ENCODE results near the gene LIFR.

LIFR gene

DNA sequence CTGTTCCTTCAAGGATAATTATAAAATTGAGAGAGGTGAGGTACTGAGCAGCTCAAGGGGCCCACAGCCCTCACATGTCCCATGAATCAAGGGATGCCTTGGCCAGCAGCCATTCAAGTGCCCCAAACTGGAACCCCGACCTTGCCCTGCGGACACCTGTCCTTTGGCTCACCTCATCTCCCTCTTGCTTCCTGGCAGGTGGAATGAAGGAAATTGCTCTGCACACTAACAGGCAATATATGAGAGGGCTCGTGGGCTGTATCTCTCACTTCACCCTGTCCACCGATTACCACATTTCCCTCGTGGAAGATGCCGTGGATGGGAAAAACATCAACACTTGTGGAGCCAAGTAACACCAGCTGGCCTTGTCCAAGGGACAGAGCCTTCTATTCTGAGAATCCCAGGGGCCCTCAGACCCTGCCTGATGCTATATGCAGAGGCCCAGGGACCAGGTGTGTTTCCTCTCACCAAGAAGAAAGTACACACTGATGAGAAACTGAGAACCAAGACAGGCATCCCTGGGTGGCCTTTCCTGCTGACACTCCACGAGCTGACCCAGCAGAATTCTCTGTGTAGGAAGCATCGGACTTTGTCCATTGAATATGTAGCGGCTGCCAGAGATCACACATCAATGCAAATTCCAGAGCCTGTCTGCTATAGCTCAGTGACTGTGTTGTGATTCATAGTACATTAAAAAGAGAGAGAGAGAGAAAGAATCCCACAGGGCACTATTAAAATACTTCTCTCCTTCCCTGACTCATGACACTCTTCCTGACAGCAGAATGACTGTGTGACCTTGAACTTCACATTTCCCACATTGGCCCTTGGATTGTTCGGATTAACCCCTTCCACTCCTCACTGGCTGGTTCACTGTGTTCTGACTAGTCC is 92.6 kb downstream of the LIFR start:
- DNase-seq = no peak

DNA sequence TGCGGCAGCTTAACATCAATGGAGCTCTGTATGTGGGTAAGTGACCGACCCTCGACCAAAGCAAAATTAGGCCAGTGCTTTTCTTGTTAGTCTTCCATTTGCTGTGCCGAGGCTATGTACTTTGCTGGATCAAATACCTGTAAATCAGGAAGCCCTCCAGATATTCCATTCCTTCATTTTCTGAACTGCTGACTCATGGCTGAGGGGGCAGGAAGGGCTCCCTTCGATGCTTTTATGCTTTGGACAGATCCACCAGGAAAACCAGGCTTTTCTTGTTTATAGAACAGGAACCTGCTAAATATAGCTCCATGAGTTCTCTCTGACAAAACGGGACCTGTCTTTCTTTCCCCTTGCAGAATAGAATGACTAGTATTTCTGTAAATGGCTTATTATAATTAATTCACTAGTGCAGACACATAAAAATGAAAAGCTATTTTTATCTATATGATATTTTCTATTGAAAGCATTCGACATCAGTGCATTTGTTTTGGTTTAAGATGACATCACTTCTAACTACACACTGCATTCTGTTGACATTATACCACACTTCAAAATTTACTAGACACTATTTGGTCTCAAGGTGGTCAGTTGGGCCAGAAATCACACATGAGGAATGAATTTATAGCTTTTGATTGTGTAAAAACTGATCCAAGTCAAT is 93.3 kb downstream of the LIFR start:
- no peak for DNase-seq

DNA sequence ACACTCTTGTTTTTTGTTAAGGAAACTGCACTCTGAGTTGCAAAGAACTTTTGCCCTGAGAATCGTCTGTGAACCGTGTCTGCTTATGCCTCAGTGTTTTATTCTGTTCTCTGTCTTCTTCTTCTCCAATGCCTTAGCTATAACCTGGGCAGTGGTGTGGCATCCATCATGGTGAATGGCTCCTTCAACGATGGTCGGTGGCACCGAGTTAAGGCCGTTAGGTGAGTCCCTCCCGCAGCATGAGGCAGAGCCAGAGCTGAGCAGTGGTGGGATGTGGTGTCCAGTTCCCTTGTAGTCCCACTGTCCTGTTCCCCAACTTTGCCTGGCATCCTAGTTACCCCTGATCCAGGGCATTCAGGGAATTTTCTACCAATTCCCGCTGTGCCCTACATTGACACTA is 98.3 kb downstream of the LIFR start:
- no peak for DNase-seq

DNA sequence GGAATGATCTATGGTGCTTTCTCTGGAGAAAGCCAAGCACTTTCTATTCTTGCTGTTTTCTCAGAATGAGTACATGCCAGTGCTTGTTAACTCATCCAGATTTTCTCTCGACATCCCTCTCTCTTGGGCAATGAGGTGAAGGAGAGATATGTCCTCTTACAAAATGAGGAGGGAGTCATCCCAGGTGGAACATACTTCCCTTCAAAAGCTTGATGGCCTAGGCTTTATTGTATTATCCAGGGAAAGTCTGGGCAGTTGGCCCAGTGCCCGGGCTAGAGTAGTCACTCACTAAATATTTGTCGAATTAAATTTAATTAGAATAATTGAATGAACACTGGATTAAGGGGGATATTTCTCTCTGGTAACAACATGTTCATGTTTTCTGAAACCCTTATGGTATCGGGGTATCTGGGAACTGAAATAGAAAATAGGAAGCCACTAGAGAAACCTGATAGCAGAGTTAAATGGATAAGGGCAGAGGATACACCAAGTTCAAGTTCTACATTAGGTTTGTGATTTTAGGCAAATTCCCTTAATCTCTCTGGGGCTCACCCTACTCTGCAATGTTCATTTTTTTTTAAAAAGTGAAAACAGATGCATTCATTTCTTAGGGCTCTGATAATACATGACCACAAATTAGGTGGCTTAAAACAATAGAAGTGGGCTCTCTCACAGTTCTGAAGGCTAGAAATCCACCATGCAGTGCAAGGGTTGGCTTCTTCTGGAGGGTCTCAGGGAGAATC is 99.6 kb downstream of the LIFR start:
- no peak for DNase-seq

DNA sequence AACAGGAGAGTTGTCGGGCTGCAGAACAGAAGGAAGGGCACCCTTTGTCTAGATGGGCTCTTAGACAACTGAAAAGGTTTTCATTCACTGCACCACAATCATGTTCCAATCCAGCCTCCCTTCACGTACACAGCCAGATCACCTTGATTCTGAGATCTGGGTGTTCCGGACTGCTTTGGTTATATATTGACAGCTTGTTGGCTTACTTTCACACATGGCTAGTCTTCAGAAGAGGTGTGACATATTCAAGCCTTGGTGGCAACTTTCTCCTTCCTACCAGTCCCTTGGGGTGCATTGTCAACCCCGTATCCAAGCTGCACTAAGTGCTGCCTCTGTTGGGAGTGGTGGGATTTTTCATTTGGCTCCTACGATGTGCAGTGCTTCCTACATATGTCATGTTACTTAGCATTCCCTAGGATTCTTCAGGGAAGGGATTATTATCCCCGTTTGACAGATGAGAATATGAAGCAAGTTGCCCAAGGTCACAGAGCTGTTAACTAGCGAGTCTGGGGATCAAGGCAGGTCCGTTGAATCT is 100.6 kb downstream of the LIFR start:
- no peak for DNase-seq

DNA sequence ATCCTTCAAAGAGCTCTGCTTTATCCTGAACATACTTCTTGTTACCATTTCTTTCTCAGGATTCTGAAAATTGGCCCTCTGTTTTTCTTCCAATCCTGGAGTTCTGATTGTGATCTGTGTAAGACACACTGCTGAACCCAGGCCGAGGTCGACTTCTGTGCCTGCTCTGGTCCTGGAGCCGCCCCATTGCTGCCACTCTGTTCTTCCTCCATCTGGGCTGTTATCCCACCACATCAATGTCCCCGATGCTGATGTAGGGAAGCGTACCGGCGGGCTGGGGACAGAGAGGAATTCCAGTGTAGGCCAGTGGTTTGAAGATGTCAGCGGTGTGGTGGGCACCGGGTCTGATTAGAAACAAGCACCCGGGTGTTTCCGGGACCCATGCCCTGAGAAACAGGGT is 102.5 kb downstream of the LIFR start:
- DNase-seq = no peak

DNA sequence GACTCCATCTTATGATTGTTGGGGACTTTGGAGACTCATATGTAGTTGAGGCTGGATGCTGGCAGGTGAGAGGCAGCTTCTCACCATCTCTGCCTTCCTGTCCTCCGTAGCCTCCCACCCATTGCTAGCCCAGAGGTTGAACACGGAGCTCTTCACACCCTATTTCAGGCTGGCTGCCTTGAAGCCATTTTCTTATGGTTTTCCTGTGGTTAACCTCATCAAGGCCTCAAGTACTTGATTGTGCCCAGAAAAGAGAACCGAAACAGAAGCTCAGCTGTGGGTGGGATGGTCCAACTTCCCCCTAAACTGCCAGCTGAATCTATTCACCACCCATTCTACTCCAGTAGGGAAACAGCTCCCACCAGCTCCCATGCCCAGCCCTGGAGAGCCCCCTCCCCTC is 102.9 kb downstream of the LIFR start:
- no peak for DNase-seq

DNA sequence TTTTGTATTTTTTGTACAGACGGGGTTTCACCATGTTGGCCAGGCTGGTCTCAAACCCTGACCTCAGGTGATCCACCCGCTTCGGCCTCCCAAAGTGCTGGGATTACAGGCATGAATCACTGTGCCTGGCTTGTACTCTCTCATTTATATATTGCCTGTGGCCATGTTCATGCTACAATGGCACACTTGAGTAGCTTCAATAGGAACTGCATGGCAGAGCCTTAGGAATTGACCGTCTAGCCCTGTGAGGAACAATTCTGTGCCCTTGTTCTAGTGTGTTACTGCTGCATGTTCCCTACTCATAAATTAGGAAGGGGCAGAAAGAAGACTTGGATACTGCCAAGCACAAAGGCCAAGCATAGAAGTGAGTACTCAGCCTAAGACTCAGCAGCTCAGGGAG is 104.2 kb downstream of the LIFR start:
- no peak for DNase-seq

DNA sequence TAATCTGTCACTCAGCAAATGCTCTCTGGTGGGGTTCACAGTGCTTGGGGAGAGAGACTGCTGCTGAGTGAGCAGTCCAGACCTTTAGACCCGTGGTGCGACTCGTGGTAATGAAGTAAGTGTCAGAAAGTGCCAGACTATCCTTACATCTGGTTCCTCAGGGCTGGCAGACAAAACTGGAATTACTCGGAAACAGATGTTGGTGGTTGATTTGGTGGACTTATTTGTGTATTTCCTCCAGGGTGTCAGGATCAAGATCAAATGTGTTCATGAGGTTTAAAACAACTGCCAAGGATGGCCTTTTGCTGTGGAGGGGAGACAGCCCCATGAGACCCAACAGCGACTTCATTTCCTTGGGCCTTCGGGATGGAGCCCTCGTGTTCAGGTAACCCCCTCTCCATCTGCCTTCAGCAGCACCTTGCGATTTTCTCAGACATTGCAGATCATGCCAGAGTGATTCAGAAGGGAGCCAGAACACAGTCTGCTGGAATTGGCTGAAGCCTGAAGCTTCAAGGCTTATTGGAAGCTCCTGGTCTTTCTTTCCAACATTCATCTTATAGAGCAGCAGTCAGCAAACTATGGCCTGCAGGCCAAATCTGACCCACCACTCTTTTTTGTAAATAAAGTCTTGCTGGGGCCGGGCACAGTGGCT is 105.2 kb downstream of the LIFR start:
- no peak for DNase-seq

DNA sequence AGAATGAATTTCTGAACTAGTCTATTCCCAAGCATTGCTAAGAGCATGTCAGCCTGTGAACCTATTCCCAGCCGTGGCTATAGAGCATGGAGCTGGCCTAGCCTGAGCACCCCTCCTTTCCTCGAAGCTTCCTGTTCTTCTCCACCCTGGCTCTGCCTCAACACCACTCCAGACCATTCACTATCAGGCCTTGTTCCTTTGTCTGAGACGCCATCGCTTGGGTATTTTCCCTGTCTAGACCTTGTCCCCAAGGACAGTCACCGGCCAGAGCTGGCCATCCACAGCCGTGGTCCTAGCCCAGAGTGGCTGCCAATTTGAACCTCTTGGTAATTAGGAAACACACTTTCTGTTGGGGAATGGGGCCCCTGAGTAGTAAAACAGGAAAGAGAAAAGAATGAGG is 105.8 kb downstream of the LIFR start:
- no peak for DNase-seq

DNA sequence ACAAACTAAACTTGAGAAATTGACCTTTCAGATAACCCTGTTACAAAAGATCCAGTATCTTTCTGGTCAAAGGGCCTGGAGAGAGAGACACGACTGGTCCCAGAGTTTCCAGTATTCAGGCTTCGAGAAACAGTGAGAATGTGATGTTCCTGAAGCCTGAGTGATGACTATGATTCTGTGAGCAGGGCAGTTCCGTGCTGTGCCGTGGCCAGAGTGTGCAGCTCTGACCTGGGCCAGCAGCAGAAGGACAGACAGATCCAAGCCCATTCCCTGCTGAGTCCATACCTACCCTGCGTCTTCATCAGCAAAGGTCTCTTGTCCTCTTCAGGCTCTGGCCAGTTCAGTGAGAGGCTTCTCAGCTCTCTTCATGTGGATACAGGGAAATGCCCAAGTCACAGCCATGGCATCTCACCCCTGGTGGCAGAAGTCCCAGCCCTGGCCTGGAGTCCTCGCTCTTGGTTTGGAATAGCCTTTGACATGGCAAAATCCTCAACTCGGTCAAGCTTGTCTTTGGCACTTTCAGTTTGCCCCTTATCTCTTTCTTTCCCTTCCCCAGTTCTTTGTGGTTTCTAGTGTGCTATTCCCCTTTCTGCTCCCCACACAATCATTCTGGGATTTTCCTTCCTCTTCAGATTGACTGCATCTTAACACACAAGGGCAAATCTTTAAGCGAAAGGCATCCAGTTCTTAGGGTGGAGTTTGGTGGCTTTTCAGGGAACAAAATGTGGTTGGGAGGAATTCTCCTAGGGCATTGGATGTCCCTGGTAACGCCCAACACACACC is 107.7 kb downstream of the LIFR start:
- no peak for DNase-seq

DNA sequence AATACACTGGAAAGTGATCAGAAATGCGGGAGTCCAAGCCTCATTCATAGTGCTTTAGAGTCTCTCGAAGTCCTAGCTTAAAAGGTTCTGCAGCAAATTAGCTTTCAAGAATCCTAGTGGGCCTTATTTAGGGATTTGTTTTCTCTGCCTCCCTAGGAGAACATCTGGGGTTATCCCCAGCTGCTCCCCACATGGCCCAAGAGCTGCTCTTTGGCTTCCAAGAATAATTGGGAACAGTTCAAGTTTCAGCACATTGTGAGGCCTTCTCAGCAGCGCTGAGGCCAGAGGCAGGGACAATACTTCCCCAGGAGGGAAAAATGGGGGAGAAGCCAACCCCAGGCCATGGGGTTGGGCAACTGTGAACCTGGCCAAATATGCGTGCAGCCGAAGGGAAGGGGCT is 108.7 kb downstream of the LIFR start:
- DNase-seq = no peak

DNA sequence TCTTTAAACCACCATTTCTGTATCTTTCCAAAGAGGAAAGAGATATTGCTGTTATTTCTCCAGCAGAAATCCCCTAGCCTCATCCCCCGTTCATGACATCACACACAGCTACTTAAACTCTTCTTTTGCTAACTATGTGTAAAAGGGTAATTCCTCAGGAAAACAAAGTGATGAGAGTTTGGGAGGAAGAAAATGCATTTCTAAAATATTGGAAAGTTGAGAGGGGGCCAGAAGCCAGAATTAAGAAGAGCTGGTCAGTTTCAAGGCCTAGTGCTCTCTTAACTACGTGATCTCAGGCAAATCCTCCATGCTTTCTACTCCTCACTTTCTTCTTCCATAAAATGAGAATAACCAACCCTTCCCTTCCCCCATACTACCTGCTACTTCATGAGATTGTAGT is 109.4 kb downstream of the LIFR start:
- no peak for DNase-seq

DNA sequence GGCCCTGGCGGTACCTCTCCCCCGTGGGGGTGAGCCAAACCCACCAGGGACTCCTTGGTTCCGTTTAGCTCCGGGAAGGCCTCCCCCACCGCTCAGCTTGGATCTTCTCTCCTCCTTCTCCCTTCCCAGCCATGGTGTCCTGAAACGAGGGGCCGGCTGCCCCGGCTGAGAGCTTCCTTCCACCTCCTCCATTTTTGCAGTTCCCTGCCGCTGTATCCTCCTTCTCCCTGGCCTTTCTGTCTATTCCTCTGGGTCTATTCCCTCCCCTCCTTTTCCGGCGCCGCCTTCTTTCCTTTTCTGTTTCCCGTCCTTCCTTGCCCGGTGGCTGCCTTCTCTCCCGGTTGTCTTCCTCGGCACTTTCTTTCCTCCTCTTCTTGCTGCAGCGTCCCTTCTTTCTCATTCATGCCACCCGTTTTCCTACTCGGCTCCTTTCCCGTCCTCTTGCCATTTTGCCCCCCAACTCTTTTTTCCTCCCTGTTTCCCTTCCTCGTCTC is 110.4 kb downstream of the LIFR start:
- no peak for DNase-seq

DNA sequence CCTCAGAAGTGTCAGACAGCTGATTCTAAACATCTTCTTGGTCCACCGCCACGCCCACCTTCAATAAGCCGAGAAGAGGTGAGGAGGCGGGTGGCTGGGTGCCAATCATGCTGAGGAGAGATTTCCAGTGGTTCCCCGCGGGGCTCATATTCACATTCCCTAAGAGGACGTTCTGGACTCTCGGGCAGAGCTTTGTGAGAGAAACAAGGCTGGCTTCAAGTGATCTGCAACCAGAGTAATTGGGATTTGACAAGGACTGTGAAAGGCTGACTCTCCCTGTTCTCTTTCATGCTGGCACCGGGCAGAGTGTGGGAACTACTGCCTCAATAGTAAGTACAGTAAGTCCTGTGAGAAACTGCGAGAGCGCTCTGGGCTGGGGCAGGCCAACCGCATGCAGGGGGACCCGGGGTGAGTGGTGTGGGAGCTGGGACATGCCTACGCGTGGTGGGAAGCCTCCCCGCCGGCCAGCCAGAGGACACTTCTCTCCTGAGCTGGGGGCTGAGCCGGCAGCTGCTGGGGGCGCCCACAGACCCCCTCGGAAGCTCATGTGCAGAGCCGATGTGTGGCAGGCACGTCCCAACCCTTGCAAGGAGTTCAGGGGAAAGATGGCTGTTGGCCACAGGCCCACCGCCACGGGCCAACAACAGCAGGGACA is 110.9 kb downstream of the LIFR start:
- DNase-seq = no peak

DNA sequence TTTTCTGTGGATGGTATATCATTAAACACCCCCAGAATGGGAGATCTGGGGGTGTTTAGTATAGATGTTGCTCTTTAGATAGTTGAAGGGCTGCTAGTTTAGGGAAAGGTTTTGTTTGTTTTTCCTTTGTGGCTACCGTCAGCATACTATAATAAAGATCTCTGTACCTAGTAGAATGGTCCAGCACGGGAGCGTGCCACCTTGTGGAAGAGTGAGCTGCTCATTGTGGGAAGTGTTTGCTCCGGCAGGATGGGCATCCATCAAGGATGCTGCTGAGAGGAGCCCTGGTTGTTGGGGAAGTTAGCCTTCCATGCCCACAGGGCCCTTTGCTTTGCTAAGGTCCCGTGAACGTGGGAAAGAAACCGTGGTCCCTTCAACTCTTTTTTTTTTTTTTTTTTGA is 113.1 kb downstream of the LIFR start:
- DNase-seq = no peak

DNA sequence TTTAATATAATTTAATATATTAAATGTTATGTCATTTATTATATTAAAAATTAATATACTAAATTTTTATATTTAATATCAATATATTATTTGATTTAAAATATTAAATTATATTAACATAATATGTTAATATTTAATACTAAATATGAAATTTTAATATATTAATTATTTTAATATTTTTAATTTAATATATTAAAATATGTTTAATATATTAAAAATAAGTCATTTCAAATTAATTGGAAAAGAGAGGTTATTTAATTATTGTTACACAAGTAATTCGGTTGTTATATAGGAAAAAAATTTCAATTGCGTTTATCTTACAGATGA is 114.2 kb downstream of the LIFR start:
- DNase-seq = no peak

DNA sequence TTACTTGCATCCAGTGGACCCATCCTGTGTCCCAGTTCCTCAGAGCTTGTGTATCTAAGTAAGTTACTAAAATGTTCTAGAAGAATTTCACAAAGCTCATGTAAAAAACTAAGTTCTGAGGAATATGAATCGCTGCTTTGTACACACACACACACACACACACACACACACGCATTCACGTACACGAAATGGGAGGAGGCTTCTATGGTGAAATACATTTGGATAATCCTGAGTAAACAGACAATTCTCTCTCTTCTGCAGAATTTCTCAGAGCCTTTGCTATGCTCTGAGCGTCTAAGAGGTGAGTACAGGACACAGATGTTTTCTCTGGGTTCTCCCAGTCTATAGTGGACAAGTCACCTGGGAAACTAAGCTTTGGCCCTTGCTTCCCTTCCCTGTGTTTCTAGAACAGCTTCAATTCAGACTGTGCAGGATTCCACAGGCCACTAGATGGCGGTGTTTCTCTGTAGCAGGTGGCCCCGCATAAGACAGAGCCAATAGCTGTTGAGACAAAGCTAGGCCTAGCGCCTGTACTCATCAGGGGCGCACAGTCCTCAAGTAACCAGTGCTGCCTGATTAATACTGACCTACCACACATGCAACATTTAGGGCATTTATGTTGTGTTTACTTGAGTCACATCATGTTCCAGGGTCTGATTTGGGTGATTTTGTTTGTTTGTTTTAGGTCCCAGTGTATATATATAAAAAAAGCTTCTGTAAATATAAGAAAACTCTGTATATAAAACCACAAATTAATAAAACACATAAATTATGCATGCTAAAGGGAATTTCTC is 114.8 kb downstream of the LIFR start:
- peak; percentile 75 for DNase-seq

DNA sequence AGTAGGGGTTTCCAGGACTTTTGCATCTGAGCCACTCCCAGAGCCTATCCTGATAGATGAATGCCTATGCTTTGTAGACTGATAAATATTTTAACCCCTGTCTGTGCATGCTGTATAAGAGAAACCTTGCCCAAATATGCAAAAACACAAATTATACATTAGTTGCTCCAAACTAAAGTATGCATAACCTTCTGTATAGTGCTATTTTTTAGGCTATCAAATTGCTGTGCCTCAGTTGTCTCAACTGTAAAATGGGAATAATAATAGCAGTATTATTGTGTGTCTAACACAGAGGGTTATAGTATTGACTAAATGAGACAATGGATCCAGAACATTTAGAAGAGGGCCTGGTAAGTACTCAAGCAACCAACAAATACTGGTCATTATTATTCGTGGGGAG is 117.7 kb downstream of the LIFR start:
- DNase-seq = no peak

DNA sequence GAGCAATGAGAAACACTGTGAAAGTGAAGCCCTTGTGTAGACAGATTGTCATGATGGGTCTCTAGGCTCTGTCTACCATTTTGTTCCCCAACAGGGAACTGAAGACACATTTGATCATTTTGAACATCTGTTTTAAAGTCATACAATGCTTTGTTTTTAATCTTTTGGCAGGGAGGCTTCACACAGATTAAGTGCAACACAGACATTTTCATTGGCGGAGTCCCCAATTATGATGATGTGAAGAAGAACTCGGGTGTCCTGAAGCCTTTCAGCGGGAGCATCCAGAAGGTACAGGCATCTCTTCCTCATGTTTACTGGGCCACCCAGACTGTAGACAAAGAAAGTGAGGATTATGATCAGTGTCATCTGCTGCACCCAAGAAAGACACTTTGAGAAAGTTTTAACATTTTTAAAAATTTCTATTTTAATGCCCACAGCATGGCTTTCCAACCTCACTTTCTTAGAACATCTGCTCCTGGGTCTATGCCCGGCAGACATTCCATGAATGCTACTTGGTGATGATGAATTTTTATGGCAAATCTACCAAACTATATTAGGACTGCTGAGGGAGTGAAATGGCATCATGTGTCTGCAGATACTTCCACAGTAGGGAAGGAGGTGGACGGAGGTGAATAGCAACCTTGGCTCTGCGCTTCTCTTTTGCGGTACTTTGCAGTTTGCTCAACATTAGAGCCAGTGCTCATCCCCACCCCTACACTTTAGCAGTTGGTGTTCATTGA is 121.3 kb downstream of the LIFR start:
- no peak for DNase-seq

Measured in activated CD8-positive, alpha-beta memory T cell treated with anti-CD3 and anti-CD28 coated beads, Interleukin-2, amount 50 U/mL, for 4 hours (primary cell).